GM12875 (cell line): ENCODE measurements around the gene BLNK.

ENCODE experiments used
- H3K4me3 ChIP-seq: one replicate; pipeline ENCODE4 v1.5.1; 2011; ENCODE audit warnings: low read depth, low read length, control low read depth
- TF ChIP-seq, protein P1 (sequence below): IDR thresholded peaks from 2 replicates; pipeline ENCODE4 v1.5.1; 2011; ENCODE audit warnings: low read depth, mild to moderate bottlenecking, control low read depth, inconsistent platforms, low read length, moderate library complexity, borderline replicate concordance; ENCODE audit not compliant: insufficient read depth

BLNK gene

DNA sequence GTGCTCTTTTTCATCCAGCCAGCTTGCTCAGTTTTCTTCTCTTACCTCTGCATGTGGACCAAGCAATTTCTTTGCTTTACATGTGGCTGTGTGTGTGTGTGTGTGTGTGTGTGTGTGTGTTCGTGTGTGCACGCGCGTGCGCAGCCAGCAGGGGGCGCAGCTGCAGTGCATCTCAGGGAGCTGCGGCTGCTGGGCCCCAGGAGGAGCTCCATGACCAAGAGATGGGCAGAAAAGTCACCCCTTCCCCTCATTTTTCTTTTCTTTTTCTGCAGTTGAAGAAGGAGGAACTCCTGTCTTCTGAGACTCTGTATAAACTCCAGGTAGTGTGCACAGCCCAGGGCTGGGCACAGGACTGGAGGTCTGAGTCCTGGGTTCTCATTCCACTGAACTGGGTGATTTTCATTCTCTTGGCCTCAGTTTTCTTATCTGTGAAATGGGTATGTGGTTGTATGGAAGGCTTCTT, 41.8 kb downstream of the BLNK start:
- no peak overlapping the region for H3K4me3 ChIP-seq
- TF ChIP-seq, protein P1, sequence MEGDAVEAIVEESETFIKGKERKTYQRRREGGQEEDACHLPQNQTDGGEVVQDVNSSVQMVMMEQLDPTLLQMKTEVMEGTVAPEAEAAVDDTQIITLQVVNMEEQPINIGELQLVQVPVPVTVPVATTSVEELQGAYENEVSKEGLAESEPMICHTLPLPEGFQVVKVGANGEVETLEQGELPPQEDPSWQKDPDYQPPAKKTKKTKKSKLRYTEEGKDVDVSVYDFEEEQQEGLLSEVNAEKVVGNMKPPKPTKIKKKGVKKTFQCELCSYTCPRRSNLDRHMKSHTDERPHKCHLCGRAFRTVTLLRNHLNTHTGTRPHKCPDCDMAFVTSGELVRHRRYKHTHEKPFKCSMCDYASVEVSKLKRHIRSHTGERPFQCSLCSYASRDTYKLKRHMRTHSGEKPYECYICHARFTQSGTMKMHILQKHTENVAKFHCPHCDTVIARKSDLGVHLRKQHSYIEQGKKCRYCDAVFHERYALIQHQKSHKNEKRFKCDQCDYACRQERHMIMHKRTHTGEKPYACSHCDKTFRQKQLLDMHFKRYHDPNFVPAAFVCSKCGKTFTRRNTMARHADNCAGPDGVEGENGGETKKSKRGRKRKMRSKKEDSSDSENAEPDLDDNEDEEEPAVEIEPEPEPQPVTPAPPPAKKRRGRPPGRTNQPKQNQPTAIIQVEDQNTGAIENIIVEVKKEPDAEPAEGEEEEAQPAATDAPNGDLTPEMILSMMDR, result peak; percentile 90

DNA sequence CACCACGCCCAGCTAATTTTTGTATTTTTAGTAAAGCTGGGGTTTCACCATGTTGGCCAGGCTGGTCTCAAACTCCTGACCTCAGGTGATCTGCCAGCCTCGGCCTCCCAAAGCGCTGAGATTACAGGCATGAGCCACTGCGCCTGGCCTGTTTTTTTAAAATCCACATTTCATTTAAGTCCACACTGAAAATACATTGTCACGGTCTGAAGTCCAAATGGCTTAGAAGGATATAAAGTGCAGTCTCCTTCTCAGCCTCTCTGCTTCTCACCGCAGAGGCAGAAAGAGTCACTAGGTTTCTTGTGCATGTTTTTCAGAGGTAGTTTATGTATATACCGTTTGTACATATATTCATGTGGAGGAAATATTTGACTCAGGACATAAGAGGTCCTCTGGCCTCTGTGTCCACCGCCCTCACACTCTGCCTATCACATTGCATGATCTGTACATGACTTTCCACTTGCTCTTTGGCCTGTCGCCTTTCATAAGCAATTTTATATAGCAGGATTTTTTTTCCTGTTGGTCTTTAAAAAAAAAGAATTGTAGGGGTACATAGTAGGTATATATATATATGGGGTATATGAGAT, 42.9 kb downstream of the BLNK start:
- TF ChIP-seq, protein P1, result no peak
- H3K4me3 ChIP-seq, result no peak overlapping the region

DNA sequence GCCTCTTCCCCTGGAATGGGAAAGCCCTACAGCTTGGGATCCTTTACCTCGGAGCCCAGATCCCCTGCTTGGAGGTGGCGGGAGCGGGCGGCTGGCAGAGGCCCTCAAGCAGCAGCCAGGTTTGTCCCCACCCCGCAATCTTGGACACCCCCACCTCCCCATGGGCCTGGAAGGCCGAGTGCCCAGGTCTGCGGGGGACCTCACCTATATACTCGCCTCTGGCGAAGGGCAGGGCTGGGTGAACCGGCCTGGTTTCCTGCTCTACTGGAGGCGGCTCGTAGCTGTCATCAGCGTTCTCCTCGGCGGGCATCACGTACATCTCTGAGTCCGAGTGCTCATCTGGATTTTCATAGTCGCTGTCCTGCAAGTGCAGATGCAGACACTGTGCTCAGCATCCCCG, 44.2 kb downstream of the BLNK start:
- TF ChIP-seq, protein P1, result no peak
- no peak overlapping the region for H3K4me3 ChIP-seq

DNA sequence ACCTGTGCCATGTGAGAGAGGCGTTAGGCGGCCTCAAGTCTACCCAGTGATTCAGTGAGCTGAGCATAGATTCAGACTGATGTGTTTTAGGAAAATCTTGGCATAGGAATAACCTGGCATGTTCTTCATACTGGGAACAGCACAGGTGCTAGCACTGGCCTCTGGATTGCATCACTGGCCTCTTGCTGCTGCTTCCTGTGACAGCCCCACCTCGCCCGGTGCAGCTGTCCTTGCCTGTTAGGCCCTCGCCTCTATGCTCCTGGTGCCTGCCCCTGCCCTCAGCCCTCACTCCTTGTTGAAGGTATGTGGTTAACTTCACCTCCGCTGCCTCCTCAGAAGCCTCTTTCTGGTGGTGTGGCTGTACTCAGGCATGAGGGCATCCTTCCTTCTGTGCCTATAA, 46.2 kb downstream of the BLNK start:
- TF ChIP-seq, protein P1, result no peak
- H3K4me3 ChIP-seq, result no peak overlapping the region

DNA sequence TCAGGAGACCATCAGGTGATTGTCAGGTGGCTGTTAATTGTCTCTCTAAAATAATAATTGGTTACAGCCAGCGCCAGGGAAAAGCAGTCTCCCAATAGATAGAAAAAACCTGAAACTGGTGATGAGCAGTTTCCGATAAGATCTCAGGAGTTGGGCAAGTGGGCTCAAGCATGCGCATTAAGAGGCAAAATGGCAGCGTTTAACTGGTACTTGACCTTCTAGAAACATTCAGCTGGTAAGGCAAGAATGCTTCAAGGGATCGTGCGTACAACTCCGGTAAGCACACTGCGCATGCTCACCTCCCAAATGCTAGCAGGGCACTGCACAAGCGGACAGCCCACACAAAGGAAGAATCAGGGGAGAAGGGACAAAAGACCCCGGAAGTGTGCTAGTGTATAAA, 48.5 kb downstream of the BLNK start:
- TF ChIP-seq, protein P1, result no peak
- no peak overlapping the region for H3K4me3 ChIP-seq

DNA sequence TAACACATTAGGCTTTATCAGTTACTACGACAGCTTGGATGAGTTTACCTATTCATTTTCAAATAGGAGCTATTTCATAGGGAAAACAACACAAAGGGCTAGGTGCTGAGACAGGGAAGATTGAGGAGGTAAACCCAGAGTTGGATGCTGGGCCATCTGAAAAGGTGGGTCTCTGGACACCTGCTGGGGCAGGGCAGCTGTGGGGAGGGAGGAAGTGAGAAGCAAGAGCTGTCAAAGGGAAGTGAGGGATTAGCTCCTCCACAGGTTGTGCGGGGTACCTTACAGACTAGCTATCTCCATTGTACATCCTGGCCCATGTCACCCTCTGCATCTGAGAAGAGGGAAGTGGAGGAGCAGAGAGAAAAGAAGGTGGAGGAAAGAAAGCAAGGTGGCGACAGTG, 48.9 kb downstream of the BLNK start:
- H3K4me3 ChIP-seq, result no peak overlapping the region
- TF ChIP-seq, protein P1, result no peak

DNA sequence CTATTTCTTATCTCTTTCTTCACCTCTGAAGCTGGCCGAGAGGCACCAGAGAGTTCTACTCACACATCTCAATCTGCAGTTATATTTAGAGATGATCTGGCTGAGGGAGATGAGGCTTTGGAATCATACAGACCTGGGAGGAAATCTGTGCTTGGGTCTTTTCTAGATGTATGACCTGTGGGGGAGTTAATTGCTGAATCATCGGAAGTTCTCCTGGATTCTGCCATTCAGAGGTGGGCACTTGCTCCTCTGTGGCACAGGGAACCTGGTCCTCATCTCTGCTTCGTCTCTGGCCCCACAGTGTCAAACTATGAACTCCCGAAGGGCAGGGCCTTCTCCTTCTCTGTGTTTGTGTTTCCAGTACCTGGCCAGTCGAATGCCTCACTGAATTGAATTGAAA, 52.5 kb downstream of the BLNK start:
- TF ChIP-seq, protein P1, result no peak

More for the DNA sequence above, 52.5 kb downstream of the BLNK start:
- H3K4me3 ChIP-seq, result no peak overlapping the region
